UCSD-AML1 (cell line): ENCODE results near the gene BICD1.

Experiments
- DNase-seq: peaks from one replicate; lab custom pipeline; 2025; ENCODE audit not compliant: unreplicated experiment; lab: John Stamatoyannopoulos, UW

Gene BICD1

DNA sequence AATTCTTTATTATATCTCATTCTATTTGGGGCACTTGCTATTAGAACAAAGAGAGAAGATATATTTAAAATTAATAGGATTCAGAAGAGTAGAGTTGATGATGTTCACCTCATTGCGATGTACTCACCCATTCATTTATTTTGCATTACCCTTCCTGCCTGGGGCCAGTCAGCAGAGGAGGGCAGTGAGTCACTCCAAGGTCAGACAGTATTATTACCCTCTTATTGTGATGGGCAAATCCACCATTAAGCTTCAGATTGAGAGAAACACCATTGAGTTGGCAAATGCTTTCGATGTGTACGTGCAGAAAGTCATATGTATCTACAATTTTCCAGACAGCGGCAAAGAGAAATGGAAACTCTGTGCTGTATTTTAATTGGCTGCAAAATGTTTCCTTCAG lies 134.2 kb downstream of the BICD1 start:
- DNase-seq: no peak

DNA sequence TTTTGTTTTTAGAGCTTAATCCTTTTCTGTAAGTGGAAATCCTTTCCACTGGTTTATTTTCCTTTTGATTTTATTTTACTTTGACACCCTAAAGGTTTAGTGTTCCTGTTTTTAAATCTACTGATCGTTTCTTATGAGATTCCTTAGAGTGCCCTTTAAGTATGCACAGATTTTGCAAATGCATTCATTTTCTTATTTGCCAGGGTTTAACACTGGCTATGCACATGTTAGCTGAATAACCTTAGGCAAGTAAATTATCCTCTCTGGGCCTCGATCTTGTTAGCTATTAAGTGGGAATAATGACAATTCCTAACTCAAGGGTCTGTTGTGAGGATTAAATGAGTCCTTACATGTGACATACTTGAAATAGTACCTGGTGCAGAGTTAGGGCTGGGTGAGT lies 136.0 kb downstream of the BICD1 start:
- no peak for DNase-seq

DNA sequence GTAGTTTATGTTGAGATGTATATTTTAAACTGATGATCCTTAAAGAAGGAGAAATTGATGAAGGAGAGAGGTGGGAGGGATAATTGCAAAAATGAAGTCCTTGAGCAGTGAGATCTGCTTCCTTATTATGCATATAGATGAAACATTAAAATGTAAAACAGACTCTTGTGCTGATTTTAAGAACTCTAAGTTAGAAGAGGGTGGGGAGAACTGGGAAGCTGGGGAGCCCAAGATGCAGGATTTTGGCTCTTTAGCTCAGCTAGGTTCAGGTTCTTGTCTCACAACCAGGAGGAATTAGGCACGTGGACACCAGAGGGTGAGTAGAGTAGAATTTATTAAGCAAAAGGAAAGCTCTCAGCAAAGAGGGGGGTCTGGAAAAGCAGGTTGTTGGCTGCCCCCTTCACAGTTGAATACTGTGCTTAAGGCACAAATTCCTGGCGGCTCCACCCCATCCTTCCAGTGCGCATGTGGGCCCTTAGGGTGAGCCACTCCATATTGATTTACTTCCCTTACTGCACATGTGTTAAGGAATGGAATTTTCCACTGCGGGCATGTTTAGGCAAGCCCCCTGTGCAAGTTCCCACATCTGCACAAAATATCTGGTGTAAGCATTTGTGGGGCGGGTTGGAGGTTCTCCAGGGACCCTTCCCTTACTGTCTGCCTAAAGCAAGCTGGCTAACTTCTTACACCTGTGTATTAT lies 141.9 kb downstream of the BICD1 start:
- no peak for DNase-seq

DNA sequence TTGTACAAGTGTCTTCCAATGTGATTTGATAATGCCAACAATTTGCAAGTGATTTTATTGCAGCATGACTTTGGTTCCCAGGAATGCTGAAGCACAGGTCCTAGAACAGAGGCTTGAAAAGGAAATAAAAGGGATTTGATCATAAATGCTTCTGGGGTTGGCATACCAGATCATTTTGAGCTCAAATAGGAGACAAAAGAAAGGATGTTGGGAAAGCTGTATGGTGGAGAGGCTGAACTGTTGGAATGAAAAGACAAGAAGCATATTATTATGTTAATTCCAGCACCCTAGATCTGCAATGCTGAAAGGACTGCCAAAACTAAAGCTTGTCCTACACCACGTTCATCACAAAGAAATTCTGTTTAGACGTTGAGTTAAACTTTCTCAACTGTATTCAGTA lies 143.1 kb downstream of the BICD1 start:
- DNase-seq: no peak

DNA sequence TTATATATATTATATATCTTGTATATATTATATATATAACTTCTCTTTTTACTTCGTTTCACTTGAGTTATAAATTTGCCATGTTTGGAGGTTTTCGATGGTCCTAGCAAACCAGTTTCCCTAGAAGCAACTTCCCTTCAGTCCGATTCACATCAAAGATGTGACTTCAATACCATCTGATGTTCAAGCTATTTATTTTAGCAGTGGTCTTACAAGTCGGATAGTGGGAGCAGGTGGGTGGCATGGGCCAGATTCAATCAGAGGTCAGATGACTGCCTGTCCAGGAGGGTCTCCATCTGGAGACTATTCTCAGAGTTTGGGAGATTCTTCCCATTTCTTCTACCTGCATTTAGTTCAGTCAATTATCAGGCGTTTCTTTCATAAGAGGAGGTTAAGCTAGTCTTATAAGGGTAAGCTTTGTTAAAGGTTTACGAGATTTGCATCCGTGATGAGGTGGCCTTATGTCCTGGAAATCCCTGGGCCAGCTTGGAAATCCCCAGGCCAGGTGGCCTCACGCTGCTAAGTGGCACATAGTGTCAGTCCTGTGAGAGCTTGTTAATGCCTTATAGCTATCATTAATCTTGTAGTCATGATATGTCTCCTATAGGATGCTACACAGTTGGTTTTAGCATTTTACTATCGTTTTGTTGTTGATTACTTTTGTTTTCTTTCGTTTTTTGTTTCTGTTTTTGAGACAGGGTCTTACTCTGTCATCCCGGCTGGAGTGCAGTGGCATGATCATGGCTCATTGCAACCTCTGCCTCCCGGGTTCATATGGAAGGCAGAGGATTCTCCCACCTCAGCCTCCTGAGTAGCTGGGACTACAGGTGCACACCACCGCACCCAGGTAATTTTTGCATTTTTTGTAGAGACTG lies 145.8 kb downstream of the BICD1 start:
- no peak for DNase-seq

DNA sequence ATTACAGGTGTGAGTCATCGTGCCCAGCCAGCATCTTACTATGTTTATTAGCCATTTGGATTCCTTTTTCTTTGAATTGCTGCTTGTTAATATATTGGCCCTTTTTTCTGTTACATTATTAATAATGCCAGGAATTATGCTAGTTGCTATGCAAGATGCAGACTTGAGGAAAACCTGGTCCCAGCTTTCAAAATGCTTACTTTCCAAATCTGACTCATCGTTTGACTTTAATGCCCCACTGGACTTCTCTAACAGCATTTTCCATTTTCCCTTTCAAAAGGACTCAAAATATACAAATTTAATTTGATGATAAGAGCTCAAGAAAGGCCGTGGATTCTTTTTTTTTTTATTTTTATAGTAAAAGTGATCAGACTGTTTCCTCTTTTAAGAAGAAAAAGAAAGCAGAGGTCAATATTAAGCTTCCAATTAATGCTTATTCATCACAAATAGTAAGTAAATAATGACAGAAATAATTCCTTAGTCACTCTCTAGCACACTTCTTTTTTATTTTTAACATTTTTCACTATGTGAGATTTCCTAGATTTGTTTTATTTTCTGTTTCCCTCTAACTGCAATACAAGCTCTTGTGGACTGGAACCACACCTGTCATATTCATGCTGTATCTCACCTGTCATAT lies 146.6 kb downstream of the BICD1 start:
- DNase-seq: no peak

DNA sequence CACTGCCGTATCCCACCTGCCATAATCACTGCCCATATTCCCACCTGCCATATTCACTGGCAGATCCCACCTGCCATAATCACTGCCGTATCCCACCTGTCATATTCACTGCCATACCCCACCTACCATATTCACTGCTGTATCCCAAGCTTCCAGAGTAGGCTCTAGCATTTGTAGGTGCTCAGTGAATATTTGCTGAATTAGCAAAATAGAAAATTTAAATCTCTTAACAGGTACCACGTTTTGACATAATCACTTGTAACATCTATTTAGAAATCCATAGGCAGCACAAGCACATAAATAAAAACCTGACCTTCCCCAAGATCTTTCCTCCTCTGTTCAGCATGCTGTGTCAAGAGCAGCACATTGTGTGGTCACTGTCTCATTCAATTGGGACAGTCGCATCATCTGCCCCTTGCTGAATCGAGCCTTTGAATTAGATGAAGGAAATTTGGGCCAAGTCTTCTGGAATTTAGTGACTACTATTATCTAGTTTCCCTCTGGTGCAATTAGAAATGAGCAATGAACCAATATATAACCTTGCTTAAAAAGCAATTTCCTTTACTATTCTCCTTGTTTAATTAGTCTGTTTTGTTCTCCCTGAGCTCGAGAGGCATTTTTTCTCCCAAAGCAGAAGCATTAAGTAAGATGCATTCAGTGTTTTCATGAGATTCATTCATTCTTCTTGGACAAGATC lies 147.8 kb downstream of the BICD1 start:
- no peak for DNase-seq

DNA sequence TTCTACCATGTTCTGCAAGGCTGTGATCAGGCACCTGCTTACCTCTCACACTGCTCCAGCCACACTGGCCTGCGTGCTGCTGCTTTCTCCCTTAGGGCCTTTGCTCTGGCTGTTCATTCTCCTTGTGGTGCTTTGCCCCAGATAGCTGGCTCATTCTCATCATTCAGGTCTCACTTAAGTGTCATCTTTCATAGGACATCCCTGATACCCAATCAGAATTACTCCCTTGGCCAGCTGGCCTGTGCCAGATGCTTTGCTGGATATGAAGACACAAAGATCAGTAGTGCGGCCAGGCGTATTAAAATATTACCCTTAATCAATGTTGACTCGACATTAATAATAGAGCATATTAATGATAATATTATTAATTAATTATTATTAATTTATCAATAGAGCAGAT lies 148.9 kb downstream of the BICD1 start:
- no peak for DNase-seq

DNA sequence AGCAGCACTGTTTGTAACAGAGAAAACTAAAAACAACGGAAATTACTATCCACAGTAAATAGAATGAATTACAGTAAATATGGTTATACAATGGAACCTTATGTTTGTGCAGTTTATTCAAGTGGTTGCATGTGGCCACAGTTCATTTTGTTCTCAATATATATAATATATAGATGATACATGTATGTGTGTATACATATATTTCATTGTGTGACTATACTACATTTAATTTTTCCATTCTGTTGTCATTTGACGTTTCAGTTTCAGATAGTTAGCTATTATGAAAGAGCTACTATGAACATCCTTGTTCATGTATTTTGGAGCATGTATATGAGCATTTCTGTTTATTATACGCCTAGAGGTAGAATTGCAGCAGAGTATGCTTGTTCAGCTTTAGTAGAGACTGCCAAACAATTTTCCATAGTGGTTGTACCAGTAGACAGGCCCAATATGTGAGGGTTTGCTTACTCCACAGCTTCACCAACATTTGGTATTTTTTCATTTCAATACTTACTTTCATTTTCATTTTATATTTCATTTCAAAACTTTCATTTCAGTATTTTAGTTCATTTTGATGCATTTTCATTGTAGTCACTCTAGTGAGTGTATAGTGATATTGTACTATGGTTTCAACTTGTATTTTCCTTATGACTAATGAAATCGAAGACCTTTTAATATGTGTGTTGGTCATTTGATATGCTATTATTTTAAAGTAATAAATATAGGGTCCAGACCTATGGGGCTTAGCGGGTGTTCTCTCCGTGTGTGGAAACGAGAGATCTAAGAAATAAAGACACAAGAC lies 151.2 kb downstream of the BICD1 start:
- DNase-seq: no peak

DNA sequence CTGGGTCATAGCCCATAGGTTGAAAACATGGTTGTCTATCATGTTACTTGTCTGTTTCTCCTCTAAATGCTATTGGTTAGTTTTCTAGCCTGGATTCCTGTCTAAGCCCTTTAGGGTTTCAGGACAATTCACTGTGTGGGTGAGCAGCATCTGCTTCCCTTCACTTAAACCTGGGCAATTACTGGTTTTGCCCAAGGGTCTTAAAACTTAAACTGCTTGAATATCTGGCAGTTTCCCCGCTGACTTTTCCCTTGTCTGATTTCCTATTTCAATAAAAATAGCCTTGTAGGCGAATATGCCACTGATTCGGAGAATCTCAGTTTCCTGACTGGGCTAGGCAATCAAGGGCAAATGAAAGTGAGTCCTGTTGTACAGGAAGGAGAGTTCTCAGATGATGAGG lies 154.0 kb downstream of the BICD1 start:
- no peak for DNase-seq

DNA sequence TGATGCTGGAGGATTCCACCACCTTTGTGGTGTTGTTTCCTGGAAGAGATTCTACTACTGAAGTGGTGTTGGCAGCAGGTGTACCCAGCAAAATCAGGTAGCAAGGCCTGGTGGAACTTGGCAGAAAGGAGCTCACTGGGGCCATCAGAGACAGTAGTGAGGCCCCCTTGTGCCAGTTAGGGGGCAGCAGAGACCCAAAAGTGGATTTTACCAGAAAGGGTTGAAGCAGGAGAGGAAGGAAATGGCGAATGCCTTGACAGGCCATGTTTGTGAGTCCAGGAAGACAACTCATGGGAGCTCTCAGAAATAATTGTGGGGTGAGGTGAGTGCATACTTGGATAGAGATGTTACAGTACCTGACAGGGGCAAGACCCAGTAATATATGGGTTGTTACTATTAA lies 155.0 kb downstream of the BICD1 start:
- no peak for DNase-seq

DNA sequence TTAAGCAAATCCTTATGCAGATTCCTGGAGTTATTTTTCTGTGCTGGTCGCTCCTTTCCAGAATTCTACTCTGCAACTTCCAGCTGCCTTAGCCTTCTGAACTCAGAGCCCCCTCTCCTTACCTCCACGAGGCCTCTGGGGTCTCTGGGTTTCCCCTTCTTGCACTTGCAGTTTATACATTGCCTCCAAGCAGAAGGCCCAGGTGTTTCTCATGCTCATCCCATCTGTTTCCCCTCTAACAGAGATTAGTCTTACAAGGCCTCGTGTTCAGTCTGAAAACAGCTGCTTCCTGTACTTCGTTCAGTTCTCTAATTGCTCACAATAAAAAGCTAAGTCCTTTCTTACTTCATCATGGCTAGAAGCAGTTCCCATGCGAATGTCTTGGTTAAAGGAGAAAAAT lies 158.3 kb downstream of the BICD1 start:
- peak; percentile 26 for DNase-seq

DNA sequence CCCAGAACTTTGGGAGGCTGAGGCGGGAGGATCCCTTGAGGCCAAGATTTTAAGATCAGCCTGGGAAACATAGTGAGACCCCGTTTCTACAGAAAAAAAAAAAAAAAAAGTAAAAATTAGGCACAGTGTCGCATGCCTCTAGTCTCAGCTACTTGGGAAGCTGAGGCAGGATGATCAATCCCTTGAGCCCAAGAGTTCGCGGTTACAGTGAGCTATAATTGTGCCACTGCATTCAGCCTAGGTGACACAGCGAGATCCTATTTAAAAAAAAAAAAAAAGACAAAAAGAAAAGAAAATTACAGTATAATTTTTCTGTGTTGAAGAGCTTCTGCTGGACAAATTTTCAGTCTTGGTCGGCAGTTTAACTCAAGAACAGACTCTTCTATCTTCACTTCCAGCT lies 158.8 kb downstream of the BICD1 start:
- no peak for DNase-seq

DNA sequence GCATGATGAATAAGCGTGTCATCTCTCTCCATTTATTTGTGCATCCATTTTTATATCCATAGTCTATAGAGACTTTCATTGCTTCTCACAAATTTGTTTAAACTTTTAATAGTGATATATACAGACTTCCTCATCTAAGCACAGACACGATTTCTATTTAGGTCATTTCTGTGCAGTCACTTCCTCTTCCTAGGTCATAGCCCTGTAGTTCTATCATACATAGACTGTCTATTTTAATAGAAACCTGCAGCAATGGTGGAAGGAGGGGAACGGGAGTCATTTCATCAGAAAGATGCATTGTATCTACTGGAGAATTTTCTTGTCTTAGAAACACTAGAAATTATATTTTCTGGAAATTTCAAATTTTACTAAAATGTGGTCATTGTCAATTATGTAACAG lies 159.3 kb downstream of the BICD1 start:
- DNase-seq: no peak

DNA sequence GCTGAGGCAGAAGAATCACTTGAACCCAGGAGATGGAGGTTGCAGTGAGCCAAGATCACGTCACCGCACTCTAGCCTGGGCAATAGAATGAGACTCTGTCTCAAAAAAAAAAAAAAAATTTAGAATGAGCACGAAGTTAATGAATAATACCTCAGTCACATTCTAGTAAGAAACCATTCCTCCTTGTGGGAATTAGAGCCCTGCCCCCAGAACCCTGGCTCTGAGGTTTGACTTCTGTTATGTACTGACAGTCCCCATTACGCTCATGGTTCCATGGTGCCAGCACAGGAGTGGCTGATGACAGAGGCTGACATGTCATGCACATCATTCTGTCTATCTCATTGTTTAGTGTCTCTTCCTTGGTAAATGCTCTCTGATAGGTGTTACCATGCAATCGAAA lies 160.1 kb downstream of the BICD1 start:
- no peak for DNase-seq

DNA sequence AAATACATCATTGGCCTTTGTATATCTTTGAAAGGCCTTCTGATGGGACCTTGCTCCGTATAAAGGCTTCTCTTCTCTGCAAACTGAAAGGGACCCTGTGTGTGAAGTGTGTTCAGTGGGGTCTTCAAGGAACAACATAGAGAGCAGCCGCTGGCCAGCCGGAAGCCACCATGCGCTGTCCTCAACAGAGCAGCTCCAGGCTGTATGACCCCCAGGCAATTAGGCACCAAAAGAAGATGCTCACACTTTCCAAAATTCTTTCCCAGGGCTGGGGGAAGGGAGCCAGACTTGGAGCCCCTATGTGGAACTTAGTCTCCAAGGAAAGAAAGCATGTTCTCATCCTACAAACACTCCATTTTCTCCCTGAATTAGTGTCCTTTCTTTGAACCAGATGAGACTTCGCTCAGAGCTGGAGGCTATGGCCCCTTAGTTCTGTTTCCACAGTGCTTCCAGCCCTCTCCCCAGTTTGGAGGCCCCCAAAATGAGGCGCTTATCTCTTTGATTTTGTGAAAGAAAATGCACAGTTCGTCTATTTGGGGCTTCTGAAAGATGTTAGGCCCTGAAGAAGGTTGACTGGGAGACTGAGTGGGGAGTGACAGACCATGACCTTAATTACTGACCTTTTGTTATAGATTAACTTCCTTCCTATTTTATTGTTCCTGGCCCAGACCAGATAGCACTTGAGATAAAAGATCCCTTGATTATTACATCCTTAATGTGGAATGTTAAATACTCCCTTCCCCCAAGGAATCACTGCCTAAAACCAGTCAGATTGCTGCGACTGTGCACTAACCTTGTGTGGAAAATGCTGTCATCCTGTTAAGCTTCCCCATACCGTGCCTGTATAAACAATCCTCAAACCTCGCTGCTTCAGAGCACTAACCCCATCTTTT lies 164.4 kb downstream of the BICD1 start:
- no peak for DNase-seq

DNA sequence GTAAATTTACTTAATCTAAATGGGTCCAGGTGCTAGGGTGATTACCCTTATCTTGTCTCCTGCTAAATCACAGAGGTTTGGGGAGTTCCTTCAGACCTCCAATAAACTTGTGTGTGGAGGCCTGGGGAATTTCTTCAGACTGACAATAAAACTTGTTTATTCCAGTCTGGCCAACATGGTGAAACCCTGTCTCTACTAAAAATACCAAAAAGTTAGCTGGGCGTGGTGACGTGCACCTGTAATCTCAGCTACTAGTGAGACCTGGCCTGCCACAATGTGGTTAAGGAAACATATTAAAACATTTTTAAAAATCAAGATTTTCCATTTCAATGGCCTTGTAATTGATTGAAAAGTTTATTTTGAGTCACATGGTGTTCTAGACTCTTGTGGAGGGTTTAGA lies 165.8 kb downstream of the BICD1 start:
- DNase-seq: no peak

DNA sequence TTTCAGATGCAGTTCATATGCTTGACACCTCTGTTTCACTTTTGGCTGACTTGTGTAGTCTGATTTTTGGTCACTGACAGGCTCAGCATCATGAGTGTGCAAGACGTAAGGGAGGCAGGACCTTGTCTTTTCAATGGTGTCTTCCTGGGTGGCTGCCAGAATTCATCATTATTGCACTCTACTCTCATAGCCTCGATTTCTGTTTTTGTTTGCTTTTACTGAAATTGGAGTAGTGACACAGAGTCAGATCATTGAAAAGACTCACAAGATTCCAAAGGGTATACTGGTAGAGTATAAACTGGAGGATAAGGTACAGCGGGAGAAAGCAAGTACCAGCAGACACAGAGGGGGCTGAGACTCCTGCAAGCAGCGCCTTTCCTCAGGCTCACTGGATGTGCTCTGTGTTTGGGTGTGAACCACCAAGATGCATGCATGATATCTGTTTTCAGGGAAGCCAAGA lies 166.4 kb downstream of the BICD1 start:
- no peak for DNase-seq

DNA sequence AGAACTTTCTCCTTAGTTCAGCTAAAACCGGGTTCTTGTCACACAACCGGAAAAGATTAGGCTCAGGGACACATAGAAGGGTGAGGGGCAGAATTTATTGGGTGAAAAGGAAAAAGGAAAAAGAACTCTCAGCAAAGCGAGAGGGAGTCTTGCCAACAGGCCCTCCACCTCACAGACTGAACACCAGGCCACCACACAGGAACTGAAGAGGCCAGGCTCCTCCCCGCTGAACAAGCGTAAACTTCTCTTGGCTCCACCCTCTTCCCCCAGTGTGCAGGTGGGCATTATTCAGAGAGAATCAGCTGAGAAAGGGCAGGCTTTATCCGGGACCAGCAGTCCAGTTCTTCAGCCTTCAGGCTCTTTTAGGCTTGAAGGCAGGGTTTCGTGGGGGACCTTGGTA lies 167.1 kb downstream of the BICD1 start:
- no peak for DNase-seq

DNA sequence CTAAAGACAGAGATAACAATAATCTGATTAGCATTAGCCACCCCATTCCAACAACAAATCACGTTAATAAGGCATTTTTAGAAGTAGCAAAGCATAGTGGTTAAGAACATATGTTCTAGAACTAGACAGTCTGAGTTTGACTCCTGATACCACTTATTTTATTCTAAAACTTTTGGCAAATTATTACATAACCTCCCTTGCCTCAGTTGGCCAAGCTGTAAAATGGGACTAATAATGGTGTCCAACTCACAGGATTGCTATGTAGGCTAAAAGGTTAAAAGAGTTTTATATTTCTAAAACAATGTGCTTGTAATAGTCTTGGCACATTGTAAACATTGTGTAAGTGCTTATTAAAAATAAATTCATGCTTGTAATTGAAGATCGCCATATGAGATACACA lies 168.0 kb downstream of the BICD1 start:
- no peak for DNase-seq
